ENCODE measurements around the gene CRTC3.
"Not testable (repeated sequence)": the region's sequence is repeated elsewhere in the genome, so short reads cannot be mapped to it uniquely, and the experiment has no call there.

CRTC3 gene

GRCh38 chr15:90624278-90624981 lies 94.7 kb downstream of the CRTC3 start:
- TF ChIP-seq POLR2A (IDR thresholded peaks at IDR 0.05; ENCODE audit: extremely low read depth, insufficient read length) (no peak), MAX (IDR thresholded peaks at IDR 0.05; ENCODE audit: low read depth, low read length) (no peak), CTCF (IDR thresholded peaks at IDR 0.05; ENCODE audit: low read depth, low read length) (no peak)
- no peak overlapping the region for H3K4me3 ChIP-seq (ENCODE audit: low read depth, low read length)
- DNase-seq (ENCODE audit: low read depth) = no peak

- TF ChIP-seq MYC (IDR thresholded peaks at IDR 0.05; ENCODE audit: low read depth, low read length) = no peak
- TF ChIP-seq CTCF (IDR thresholded peaks at IDR 0.05; ENCODE audit: low read depth, low read length) = no peak
- no peak for TF ChIP-seq POLR2A (IDR thresholded peaks at IDR 0.05; ENCODE audit: extremely low read depth, insufficient read length)
- TF ChIP-seq MAX (IDR thresholded peaks at IDR 0.05; ENCODE audit: low read depth, low read length) = no peak
- DNase-seq (ENCODE audit: low read depth) = no peak
- no peak overlapping the region for H3K4me3 ChIP-seq (ENCODE audit: low read depth, low read length)
These were observed 95.3 kb downstream of the CRTC3 start for GRCh38 chr15:90625037-90625436.

- no peak overlapping the region for H3K4me3 ChIP-seq (ENCODE audit: low read depth, low read length)
- DNase-seq (ENCODE audit: low read depth) = no peak
- TF ChIP-seq MYC (IDR thresholded peaks at IDR 0.05; ENCODE audit: low read depth, low read length) = no peak
- no peak for TF ChIP-seq CTCF (IDR thresholded peaks at IDR 0.05; ENCODE audit: low read depth, low read length)
- TF ChIP-seq POLR2A (IDR thresholded peaks at IDR 0.05; ENCODE audit: extremely low read depth, insufficient read length) = no peak
- TF ChIP-seq MAX (IDR thresholded peaks at IDR 0.05; ENCODE audit: low read depth, low read length) = no peak
These were observed 99.5 kb downstream of the CRTC3 start for GRCh38 chr15:90629217-90629616.

GRCh38 chr15:90633360-90633759 lies 103.6 kb downstream of the CRTC3 start:
- TF ChIP-seq MYC (IDR thresholded peaks at IDR 0.05; ENCODE audit: low read depth, low read length) (no peak), POLR2A (IDR thresholded peaks at IDR 0.05; ENCODE audit: extremely low read depth, insufficient read length) (no peak), CTCF (IDR thresholded peaks at IDR 0.05; ENCODE audit: low read depth, low read length) (no peak)
- no peak overlapping the region for H3K4me3 ChIP-seq (ENCODE audit: low read depth, low read length)
- DNase-seq (ENCODE audit: low read depth) = no peak

GRCh38 chr15:90636993-90637392 lies 107.3 kb downstream of the CRTC3 start:
- DNase-seq (ENCODE audit: low read depth); H3K4me3 ChIP-seq (ENCODE audit: low read depth, low read length): not testable (repeated sequence)

GRCh38 chr15:90637693-90638092 lies 108.0 kb downstream of the CRTC3 start:
- H3K4me3 ChIP-seq (ENCODE audit: low read depth, low read length) = no peak overlapping the region
- DNase-seq (ENCODE audit: low read depth) = no peak
- no peak for TF ChIP-seq MYC (IDR thresholded peaks at IDR 0.05; ENCODE audit: low read depth, low read length)
- no peak for TF ChIP-seq MAX (IDR thresholded peaks at IDR 0.05; ENCODE audit: low read depth, low read length)
- no peak for TF ChIP-seq POLR2A (IDR thresholded peaks at IDR 0.05; ENCODE audit: extremely low read depth, insufficient read length)
- no peak for TF ChIP-seq CTCF (IDR thresholded peaks at IDR 0.05; ENCODE audit: low read depth, low read length)

All from NB4 (cell line).